Transverse colon (tissue), 3 donors: ENCODE results near the gene RNU6-1.

Source experiments
- POLR2A ChIP-seq: fragments of 450-650 bp; IDR thresholded peaks from one replicate; pipeline ENCODE4 v1.6.1; 2016; ENCODE audit warnings: antibody characterized with exemption, mild to moderate bottlenecking, moderate library complexity
- TF ChIP-seq, protein P1 (sequence below), 5 experiments: fragments of 200-600 bp in 3 of 5; fragments of 450-650 bp in 2 of 5; sonication (generic) in 3 of 5; IDR thresholded peaks; 1 replicate in 2 of 5; 2 replicates in 3 of 5; pipeline ENCODE4 v1.5.1; 2016 to 2017; ENCODE audit warnings: antibody characterized with exemption in 5 of 5, inconsistent platforms in 3 of 5, mild to moderate bottlenecking in 2 of 5, moderate library complexity in 1 of 5

DNA sequence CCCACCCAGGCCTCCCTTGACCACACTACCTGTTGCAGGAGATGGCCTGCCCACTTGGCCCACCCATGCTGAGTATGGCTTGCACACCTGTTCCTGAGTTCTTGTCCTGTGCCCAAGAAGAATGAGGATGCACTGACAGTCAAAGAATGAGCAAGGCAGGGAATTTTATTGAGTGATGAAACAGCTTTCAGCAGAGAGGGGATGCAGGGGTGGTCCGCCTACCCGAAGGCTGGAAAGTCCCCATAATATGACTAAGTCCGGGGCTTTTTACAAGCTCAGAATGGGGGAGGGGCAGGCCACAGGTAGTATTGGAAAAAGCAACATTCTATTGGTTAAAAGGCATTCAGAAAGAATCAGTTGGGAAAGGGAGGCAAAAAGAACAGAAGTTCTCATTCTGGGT, 29.9 kb upstream of the RNU6-1 start:
- TF ChIP-seq, protein P1, sequence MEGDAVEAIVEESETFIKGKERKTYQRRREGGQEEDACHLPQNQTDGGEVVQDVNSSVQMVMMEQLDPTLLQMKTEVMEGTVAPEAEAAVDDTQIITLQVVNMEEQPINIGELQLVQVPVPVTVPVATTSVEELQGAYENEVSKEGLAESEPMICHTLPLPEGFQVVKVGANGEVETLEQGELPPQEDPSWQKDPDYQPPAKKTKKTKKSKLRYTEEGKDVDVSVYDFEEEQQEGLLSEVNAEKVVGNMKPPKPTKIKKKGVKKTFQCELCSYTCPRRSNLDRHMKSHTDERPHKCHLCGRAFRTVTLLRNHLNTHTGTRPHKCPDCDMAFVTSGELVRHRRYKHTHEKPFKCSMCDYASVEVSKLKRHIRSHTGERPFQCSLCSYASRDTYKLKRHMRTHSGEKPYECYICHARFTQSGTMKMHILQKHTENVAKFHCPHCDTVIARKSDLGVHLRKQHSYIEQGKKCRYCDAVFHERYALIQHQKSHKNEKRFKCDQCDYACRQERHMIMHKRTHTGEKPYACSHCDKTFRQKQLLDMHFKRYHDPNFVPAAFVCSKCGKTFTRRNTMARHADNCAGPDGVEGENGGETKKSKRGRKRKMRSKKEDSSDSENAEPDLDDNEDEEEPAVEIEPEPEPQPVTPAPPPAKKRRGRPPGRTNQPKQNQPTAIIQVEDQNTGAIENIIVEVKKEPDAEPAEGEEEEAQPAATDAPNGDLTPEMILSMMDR (IDR thresholded peaks at IDR 0.05), result no peak
- no peak for TF ChIP-seq POLR2A
